Measurements from ENCODE around the gene HCN3. TPM values are rescaled to one million over a fixed set of nuclear protein-coding genes. Genes with fewer than 3 reads are reported as not detected.

Gene HCN3
- total and polyA plus RNA-seq, 2 of the 13 experiments (the other 11 are each of a cell fraction or from before 2014, with no cell fraction given), result 2.4 to 10.2 TPM

- TF ChIP-seq POLR2AphosphoS5 (IDR thresholded peaks at IDR 0.05; ENCODE audit: low read depth, low read length) (peak; percentile 90), ZFP36L2 (CRISPR knock-in tag; IDR thresholded peaks at IDR 0.05) (0 out of 2 replicates have a peak, but pooled peaks have one; percentile 30), GLMP (CRISPR knock-in tag; IDR thresholded peaks at IDR 0.05; ENCODE audit: borderline replicate concordance) (no peak), CBX2 (IDR thresholded peaks at IDR 0.05; ENCODE audit: low read depth, low read length) (no peak), CBX2 (CRISPR knock-in tag; IDR thresholded peaks at IDR 0.05; ENCODE audit: low read depth) (no peak), ZNF44 (CRISPR knock-in tag; IDR thresholded peaks at IDR 0.05) (peak; percentile 96; the same call in 1 of the 2 replicates), ZBTB7B (CRISPR knock-in tag; IDR thresholded peaks at IDR 0.05) (0 out of 2 replicates have a peak, but pooled peaks have one; percentile 50), DBP (CRISPR knock-in tag; IDR thresholded peaks at IDR 0.05; ENCODE audit: not compliant biosample characterization) (no peak), TP53 (CRISPR knock-in tag; conservative IDR thresholded peaks at IDR 0.05) (peak; percentile 76; the same call in 1 of the 2 replicates), ZNF264 (CRISPR knock-in tag; IDR thresholded peaks at IDR 0.05) (peak; percentile 95), ZEB1 (IDR thresholded peaks at IDR 0.05; ENCODE audit: insufficient replicate concordance, low read depth) (peak; percentile 66), FOXO1 (CRISPR knock-in tag; IDR thresholded peaks at IDR 0.05) (peak; percentile 80), NFYB (CRISPR knock-in tag; IDR thresholded peaks at IDR 0.05) (peak; percentile 55), FLYWCH1 (CRISPR knock-in tag; IDR thresholded peaks at IDR 0.05) (no peak), SIN3A (IDR thresholded peaks at IDR 0.05; ENCODE audit: borderline replicate concordance, low read depth, low read length) (peak; percentile 78; the same call in 1 of the 2 replicates), BORCS8-MEF2B (CRISPR knock-in tag; IDR thresholded peaks at IDR 0.05) (peak; percentile 85), IRF1 (CRISPR knock-in tag; IDR thresholded peaks at IDR 0.05; ENCODE audit: low read depth) (no peak; the same call in 1 of the 2 replicates), DNMT1 (CRISPR knock-in tag; IDR thresholded peaks at IDR 0.05) (no peak), UBTF (CRISPR knock-in tag; IDR thresholded peaks at IDR 0.05) (peak; percentile 82), ZNF281 (CRISPR knock-in tag; IDR thresholded peaks at IDR 0.05; ENCODE audit: borderline replicate concordance) (peak; percentile 59; the same call in 1 of the 2 replicates), ZNF782 (CRISPR knock-in tag; IDR thresholded peaks at IDR 0.05; ENCODE audit: borderline replicate concordance) (peak; percentile 80; the same call in 1 of the 2 replicates)
Measured at GRCh38 chr1:155300553-155301329, 23.5 kb downstream of the HCN3 start (continued).
